Fibroblast of mammary gland (primary cell): Measurements from ENCODE around the gene PTPRK.

Experiments used
- DNase-seq: peaks from one replicate; pipeline ENCODE4 v3.0.0-alpha.2; 2010; ENCODE audit warnings: low read depth
- H3K4me3 ChIP-seq: 2 replicates; pipeline ENCODE4 v1.5.1; 2011; ENCODE audit warnings: low read depth, mild to moderate bottlenecking, low read length, moderate library complexity; ENCODE audit not compliant: control insufficient read depth
- CTCF ChIP-seq: conservative IDR thresholded peaks from 2 replicates; pipeline ENCODE4 v1.5.1; 2011; ENCODE audit warnings: low read depth, low read length, inconsistent platforms; ENCODE audit not compliant: control insufficient read depth, insufficient read depth

Gene PTPRK

GRCh38 chr6:128474481-128474880 lies 45.9 kb downstream of the PTPRK start:
- TF ChIP-seq CTCF: no peak
- DNase-seq: no peak
- no peak overlapping the region for H3K4me3 ChIP-seq

GRCh38 chr6:128471907-128472306 lies 48.5 kb downstream of the PTPRK start:
- H3K4me3 ChIP-seq: no peak overlapping the region
- DNase-seq: no peak
- no peak for TF ChIP-seq CTCF

GRCh38 chr6:128465368-128466343 lies 54.7 kb downstream of the PTPRK start:
- DNase-seq: peak; percentile 19
- no peak overlapping the region for H3K4me3 ChIP-seq
- TF ChIP-seq CTCF: no peak

- H3K4me3 ChIP-seq: no peak overlapping the region
- no peak for TF ChIP-seq CTCF
- no peak for DNase-seq
Observed at GRCh38 chr6:128464790-128465189, 55.6 kb downstream of the PTPRK start.

DNA sequence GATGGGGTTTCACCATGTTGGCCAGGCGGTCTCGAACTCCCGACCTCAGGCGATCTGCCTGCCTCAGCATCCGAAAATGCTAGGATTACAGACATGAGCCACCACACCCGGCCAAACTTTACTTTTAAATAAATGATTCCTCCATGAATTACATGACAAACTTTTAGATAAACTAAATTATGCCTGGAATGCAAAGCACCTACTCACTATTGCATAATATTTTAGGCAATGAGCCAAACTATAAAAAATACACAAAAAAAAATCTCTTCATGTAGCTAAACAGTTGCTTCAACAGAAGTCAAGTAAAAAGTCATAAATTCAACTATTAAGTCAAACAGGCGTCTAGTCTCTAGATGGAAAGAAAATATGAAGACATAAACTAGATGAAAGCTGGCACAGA lies 56.5 kb downstream of the PTPRK start:
- DNase-seq: no peak
- TF ChIP-seq CTCF: no peak
- H3K4me3 ChIP-seq: no peak overlapping the region

DNA sequence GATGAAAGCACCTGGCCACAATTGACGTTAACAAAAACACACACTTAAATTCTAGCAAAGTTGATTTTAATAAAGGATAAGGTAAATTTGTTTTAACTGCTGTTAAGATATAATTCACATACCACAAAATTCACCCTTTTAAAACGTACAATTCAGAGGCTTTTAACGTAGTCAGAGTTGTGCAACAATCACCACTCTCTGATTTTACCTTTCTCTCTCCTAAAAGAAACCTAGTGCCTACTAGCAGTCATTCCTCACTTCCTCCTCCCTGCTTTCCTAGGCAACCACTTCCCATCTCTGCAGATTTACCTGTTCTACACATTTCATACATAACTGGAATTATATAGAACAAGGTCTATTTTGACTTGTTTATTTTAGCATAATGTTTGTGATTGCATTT lies 58.9 kb downstream of the PTPRK start:
- no peak overlapping the region for H3K4me3 ChIP-seq
- TF ChIP-seq CTCF: no peak
- DNase-seq: no peak
